Gastrocnemius medialis (tissue), 4 donors: Measurements from ENCODE around the gene EBP. TPM values are rescaled to one million over a fixed set of nuclear protein-coding genes. Genes with fewer than 3 reads are reported as not detected.

Source experiments
- ATAC-seq, 2 donors: fragments of 150-250 bp; one replicate each; pipeline ENCODE4 v1.9.1; 2016
- DNase-seq, 2 donors: peaks; one replicate each; pipeline ENCODE4 v3.0.0-alpha.2; 2019
- H3K27ac ChIP-seq, 4 donors: fragments of 200-600 bp; sonication (generic); 1 replicate in 1 of 4; 2 replicates in 3 of 4; pipeline ENCODE4 v1.5.1; 2016 to 2018; ENCODE audit warnings: mild to moderate bottlenecking in 2 of 4, moderate library complexity in 1 of 4
- H3K27me3 ChIP-seq, 3 donors: fragments of 200-600 bp; sonication (generic) in 2 of 3; 1 replicate in 1 of 3; 2 replicates in 2 of 3; pipeline versions ENCODE4 v1.5.1 to v1.6.0; 2016 to 2019; ENCODE audit warnings: mild to moderate bottlenecking in 1 of 3, moderate library complexity in 1 of 3
- H3K36me3 ChIP-seq, 2 donors: fragments of 200-600 bp; sonication (generic) in 1 of 2; one replicate each; pipeline ENCODE4 v1.5.1; 2017 to 2018
- H3K4me1 ChIP-seq, 2 donors: fragments of 200-600 bp; sonication (generic) in 1 of 2; one replicate each; pipeline ENCODE4 v1.5.1; 2016 to 2017; ENCODE audit warnings: mild to moderate bottlenecking in 2 of 2
- H3K4me3 ChIP-seq, 4 donors: fragments of 200-600 bp; sonication (generic) in 3 of 4; 1 replicate in 1 of 4; 2 replicates in 3 of 4; pipeline ENCODE4 v1.5.1; 2016 to 2019; ENCODE audit warnings: mild to moderate bottlenecking in 2 of 4
- H3K9me3 ChIP-seq, 3 donors: fragments of 200-600 bp; sonication (generic) in 2 of 3; 1 replicate in 1 of 3; 2 replicates in 2 of 3; pipeline ENCODE4 v1.5.1; 2016 to 2019
- POLR2A ChIP-seq, 2 donors: fragments of 450-650 bp; IDR thresholded peaks; one replicate each; pipeline ENCODE4 v1.6.1; 2017; ENCODE audit warnings: antibody characterized with exemption in 2 of 2, mild to moderate bottlenecking in 2 of 2, moderate library complexity in 2 of 2
- in situ Hi-C, 4 donors: fragments of 200-750 bp; cut with MboI; loops; one replicate each; pipeline versions ENCODE4 v1.15.0 to v1.8.0; 2017; ENCODE audit warnings: low sequenced_read_pairs in 4 of 4
- intact Hi-C: fragments of 100-400 bp; cut with DNase I; formaldehyde crosslinking; loops from one replicate; pipeline ENCODE4 v1.15.1; 2023; ENCODE audit warnings: low total_unique reads
- total RNA-seq, 4 donors: library from RNA; depleted of rRNA; stranded (reverse); fragments of >200 nt; gene quantifications; one replicate each; pipeline versions ENCODE4 v1.1.0 to v1.2.3, GENCODE V29; 2016
- TF ChIP-seq, protein P1 (sequence below), 5 experiments: fragments of 450-650 bp in 3 of 5; fragments of 200-600 bp in 2 of 5; sonication (generic) in 2 of 5; IDR thresholded peaks in 4 of 5; conservative IDR thresholded peaks in 1 of 5; 1 replicate in 4 of 5; 2 replicates in 1 of 5; pipeline ENCODE4 v1.5.1; 2016 to 2019; ENCODE audit warnings: antibody characterized with exemption in 5 of 5, mild to moderate bottlenecking in 3 of 5, moderate library complexity in 3 of 5

The EBP gene
- total RNA-seq, 4 donors from 2014 or later, result 2.7 to 5.3 (median 4.3) TPM

DNA sequence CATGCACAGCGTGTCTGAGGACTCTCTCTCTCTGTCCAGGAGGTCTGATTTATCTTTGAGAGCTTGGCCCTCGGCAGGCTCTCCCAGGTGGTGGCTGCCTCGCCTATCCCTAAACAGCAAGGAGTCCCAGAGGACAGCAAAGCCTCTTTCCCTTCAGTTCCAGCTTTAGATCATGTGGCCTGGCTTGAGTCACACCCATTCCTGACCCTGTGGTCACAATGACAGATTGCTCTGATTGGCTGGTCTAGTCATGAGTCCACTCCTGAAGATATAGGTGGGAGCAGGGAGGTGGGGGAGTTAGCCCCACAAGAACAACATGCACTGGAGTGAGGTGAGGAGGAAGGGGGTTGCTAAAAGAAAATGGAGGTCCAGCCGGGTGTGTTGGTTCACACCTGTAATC is 24.9 kb upstream of the EBP start:
- Histone ChIP-seq H3K36me3 (no peaks in the 10 kb centered on the region), H3K4me3 (no peak overlapping the region), H3K27ac (no peak overlapping the region), H3K4me1 (no peaks in the 10 kb centered on the region), H3K9me3 (no peaks in the 10 kb centered on the region), H3K27me3 (no peaks in the 10 kb centered on the region)
- ATAC-seq, result no peak
- in situ Hi-C loops, result loop anchor here in 1 of 4 donors (25.0 kb wide), 1 partner anchor 409 kb away; no protein-coding TSS in a partner anchor
- TF ChIP-seq POLR2A (IDR thresholded peaks at IDR 0.05), result no peak
- TF ChIP-seq, protein P1, sequence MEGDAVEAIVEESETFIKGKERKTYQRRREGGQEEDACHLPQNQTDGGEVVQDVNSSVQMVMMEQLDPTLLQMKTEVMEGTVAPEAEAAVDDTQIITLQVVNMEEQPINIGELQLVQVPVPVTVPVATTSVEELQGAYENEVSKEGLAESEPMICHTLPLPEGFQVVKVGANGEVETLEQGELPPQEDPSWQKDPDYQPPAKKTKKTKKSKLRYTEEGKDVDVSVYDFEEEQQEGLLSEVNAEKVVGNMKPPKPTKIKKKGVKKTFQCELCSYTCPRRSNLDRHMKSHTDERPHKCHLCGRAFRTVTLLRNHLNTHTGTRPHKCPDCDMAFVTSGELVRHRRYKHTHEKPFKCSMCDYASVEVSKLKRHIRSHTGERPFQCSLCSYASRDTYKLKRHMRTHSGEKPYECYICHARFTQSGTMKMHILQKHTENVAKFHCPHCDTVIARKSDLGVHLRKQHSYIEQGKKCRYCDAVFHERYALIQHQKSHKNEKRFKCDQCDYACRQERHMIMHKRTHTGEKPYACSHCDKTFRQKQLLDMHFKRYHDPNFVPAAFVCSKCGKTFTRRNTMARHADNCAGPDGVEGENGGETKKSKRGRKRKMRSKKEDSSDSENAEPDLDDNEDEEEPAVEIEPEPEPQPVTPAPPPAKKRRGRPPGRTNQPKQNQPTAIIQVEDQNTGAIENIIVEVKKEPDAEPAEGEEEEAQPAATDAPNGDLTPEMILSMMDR (IDR thresholded peaks at IDR 0.05 in 4 of 5, conservative IDR thresholded peaks at IDR 0.05 in 1 of 5), result no peak
- intact Hi-C loops, result no loop called here
- no peak for DNase-seq

DNA sequence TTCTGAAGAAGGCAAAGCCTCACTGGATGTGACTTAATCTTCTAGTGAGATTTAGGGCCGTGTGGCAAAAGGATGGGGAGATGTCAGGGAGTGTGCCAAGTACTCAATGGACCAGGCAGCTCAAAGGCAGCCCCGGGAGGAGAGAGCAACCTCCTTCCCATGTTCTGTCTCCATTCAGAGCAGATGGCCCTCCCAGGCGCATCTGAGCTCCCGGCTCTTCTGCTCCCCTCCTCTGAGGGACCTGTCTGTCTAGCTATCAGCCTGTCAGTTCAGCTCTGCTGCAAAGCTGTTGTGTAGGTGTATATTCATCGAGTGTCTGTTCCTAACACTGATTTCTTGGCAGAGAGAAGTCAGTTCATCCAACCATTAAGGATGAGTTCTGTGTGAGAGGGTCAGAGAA is 23.7 kb upstream of the EBP start:
- TF ChIP-seq, protein P1 (IDR thresholded peaks at IDR 0.05 in 4 of 5, conservative IDR thresholded peaks at IDR 0.05 in 1 of 5), result no peak
- TF ChIP-seq POLR2A (IDR thresholded peaks at IDR 0.05), result no peak
- ATAC-seq, result no peak

DNA sequence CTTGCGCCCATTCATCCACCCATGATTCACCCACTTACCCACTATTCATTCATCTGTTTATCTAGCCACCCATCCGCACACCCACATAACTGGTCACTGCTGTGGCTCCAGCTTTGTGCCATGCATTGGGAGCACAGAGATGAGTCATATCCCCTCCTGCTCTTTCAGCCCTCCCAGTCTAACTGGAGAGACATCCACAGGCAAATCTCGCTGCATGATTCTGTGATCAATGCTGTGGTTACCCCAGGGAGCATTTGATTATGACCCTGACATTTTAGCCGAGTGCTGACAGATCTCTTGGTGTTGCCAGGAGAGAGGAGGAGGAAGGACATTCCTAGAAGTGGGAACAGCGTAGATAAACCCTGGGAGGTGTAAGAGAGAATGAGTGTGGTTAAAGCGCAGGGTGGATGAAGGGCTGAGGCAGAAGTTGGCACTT is 23.2 kb upstream of the EBP start:
- in situ Hi-C loops, result loop anchor here in 1 of 4 donors (25.0 kb wide), 1 partner anchor 411 kb away; no protein-coding TSS in a partner anchor
- H3K4me1 ChIP-seq, result no peaks in the 10 kb centered on the region
- intact Hi-C loops, result no loop called here
- ATAC-seq (no peak), DNase-seq (no peak)
- no peaks in the 10 kb centered on the region for H3K9me3 ChIP-seq
- no peak overlapping the region for H3K4me3 ChIP-seq
- H3K27ac ChIP-seq, result no peak overlapping the region
- no peaks in the 10 kb centered on the region for H3K36me3 ChIP-seq
- no peaks in the 10 kb centered on the region for H3K27me3 ChIP-seq
- TF ChIP-seq, protein P1 (IDR thresholded peaks at IDR 0.05 in 4 of 5, conservative IDR thresholded peaks at IDR 0.05 in 1 of 5), result no peak
- no peak for TF ChIP-seq POLR2A (IDR thresholded peaks at IDR 0.05)

More for the DNA sequence above, 23.7 kb upstream of the EBP start:
- in situ Hi-C loops (loop anchor here in 1 of 4 donors (25.0 kb wide), 1 partner anchor 411 kb away; no protein-coding TSS in a partner anchor), intact Hi-C loops (no loop called here)
- no peaks in the 10 kb centered on the region for H3K4me1 ChIP-seq
- H3K9me3 ChIP-seq, result no peaks in the 10 kb centered on the region
- no peaks in the 10 kb centered on the region for H3K36me3 ChIP-seq
- no peak for DNase-seq
- H3K27me3 ChIP-seq, result no peaks in the 10 kb centered on the region
- H3K4me3 ChIP-seq, result no peak overlapping the region
- no peak overlapping the region for H3K27ac ChIP-seq

DNA sequence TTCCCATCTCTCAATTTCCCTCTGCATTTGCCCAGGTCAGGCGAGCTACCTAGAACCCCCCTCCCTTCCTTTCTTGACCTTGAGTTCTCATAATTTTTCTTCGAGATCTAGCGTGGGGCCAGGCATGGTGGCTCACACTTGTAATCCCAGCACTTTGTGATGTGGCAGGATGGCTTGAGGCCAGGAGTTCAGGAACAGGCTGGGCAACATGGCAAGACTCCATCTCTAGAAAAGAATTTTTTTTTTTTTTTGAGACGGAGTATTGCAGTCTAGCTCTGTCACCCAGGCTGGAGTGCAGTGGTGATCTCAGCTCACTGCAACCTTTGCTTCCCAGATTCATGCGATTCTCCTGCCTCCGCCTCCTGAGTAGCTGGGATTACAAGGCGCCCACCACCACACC is 17.3 kb upstream of the EBP start:
- no peaks in the 10 kb centered on the region for H3K4me1 ChIP-seq
- DNase-seq (no peak), ATAC-seq (no peak)
- no peaks in the 10 kb centered on the region for H3K9me3 ChIP-seq
- no peaks in the 10 kb centered on the region for H3K27me3 ChIP-seq
- no peak overlapping the region for H3K4me3 ChIP-seq
- intact Hi-C loops (no loop called here), in situ Hi-C loops (no loop called here)
- no peaks in the 10 kb centered on the region for H3K36me3 ChIP-seq
- TF ChIP-seq, protein P1 (IDR thresholded peaks at IDR 0.05 in 4 of 5, conservative IDR thresholded peaks at IDR 0.05 in 1 of 5), result no peak
- no peak for TF ChIP-seq POLR2A (IDR thresholded peaks at IDR 0.05)
- H3K27ac ChIP-seq, result no peak overlapping the region

DNA sequence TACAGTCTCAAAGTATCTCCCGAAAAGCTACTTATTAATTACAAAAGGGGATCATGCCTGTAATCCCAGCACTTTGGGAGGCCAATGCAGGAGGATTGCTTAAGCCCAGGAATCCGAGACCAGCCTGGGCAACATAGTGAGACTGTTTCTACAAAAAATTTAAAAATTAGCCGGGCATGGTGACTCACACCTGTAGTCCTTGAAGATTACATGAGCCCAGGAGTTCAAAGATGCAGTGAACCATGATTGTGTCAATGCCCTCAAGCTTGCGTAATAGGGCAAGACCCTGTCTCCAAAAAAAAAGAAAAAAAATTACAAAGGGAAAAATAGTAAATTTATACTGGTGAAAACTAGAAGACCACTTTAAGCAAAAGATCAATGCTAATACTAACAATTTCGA is 16.1 kb upstream of the EBP start:
- Histone ChIP-seq H3K4me1 (no peaks in the 10 kb centered on the region), H3K27ac (no peak overlapping the region), H3K4me3 (no peak overlapping the region), H3K9me3 (no peaks in the 10 kb centered on the region), H3K36me3 (no peaks in the 10 kb centered on the region), H3K27me3 (no peaks in the 10 kb centered on the region)
- no peak for TF ChIP-seq POLR2A (IDR thresholded peaks at IDR 0.05)
- TF ChIP-seq, protein P1 (IDR thresholded peaks at IDR 0.05 in 4 of 5, conservative IDR thresholded peaks at IDR 0.05 in 1 of 5), result no peak
- ATAC-seq (no peak), DNase-seq (no peak)
- in situ Hi-C loops, result no loop called here
- intact Hi-C loops, result no loop called here
